OCI-LY3 (cell line): Measurements from ENCODE around the gene POLR1B.
A peak's percentile ranks its signal among the peaks of the same experiment; 100 is the strongest.
"Not testable (repeated sequence)": the region's sequence is repeated elsewhere in the genome, so short reads cannot be mapped to it uniquely, and the experiment has no call there.

Experiments used
- H2AFZ ChIP-seq: fragments of 200-600, 300-600 bp; shearing (Covaris generic); 2 replicates; pipeline ENCODE4 v1.6.0; 2014; ENCODE audit warnings: antibody characterized with exemption, low read depth, low read length
- H3K27ac ChIP-seq: fragments of 200-600, 300-600 bp; sonication (generic); 2 replicates; pipeline ENCODE4 v1.5.1; 2014; ENCODE audit warnings: mild to moderate bottlenecking, low read length, moderate library complexity, mixed read lengths
- H3K27me3 ChIP-seq: fragments of 200-600, 300-600 bp; sonication (generic); 2 replicates; pipeline ENCODE4 v1.6.1; 2014; ENCODE audit warnings: low read depth, low read length, mixed read lengths
- H3K36me3 ChIP-seq: fragments of 200-600, 300-600 bp; sonication (generic); replicated peaks from 2 replicates; pipeline ENCODE3; 2014; ENCODE audit warnings: low read depth, low read length, mixed read lengths
- H3K4me1 ChIP-seq: fragments of 300-600, 200-600 bp; sonication (generic); 2 replicates; pipeline ENCODE4 v1.6.1; 2014; ENCODE audit warnings: low read length, mixed read lengths
- H3K4me2 ChIP-seq: fragments of 200-600, 300-600 bp; sonication (generic); 2 replicates; pipeline ENCODE4 v1.6.1; 2014; ENCODE audit warnings: low read length, mixed read lengths
- H3K4me3 ChIP-seq: fragments of 300-600, 200-600 bp; sonication (generic); 2 replicates; pipeline ENCODE4 v1.5.1; 2014; ENCODE audit warnings: antibody characterized with exemption, mild to moderate bottlenecking, low read length, moderate library complexity
- H3K79me2 ChIP-seq: fragments of 300-600, 200-600 bp; shearing (Covaris generic); 2 replicates; pipeline ENCODE4 v1.6.1; 2014; ENCODE audit warnings: mild to moderate bottlenecking, low read length, mixed read lengths
- H3K9ac ChIP-seq: fragments of 300-600, 200-600 bp; shearing (Covaris generic); 2 replicates; pipeline ENCODE4 v1.6.0; 2014; ENCODE audit warnings: mild to moderate bottlenecking, low read length, moderate library complexity
- H3K9me3 ChIP-seq: fragments of 200-600, 300-600 bp; shearing (Covaris generic); 2 replicates; pipeline ENCODE4 v1.6.1; 2014; ENCODE audit warnings: low read length, mixed read lengths; ENCODE audit not compliant: insufficient read depth
- H4K20me1 ChIP-seq: fragments of 200-600, 300-600 bp; sonication (generic); 2 replicates; pipeline ENCODE4 v1.6.1; 2016; ENCODE audit warnings: low read length, mixed read lengths; ENCODE audit not compliant: insufficient read depth
- EZH2phosphoT487 ChIP-seq: fragments of 200-600 bp; shearing (Covaris generic); IDR thresholded peaks from 2 replicates; pipeline ENCODE4 v1.6.1; 2018; ENCODE audit warnings: antibody characterized with exemption, mixed run types, low read depth
- TF ChIP-seq, protein P1 (sequence below): fragments of 200-600, 300-600 bp; sonication (generic); IDR thresholded peaks from 2 replicates; pipeline ENCODE4 v1.5.1; 2014; ENCODE audit warnings: antibody characterized with exemption, low read length, low read depth

The POLR1B gene

DNA sequence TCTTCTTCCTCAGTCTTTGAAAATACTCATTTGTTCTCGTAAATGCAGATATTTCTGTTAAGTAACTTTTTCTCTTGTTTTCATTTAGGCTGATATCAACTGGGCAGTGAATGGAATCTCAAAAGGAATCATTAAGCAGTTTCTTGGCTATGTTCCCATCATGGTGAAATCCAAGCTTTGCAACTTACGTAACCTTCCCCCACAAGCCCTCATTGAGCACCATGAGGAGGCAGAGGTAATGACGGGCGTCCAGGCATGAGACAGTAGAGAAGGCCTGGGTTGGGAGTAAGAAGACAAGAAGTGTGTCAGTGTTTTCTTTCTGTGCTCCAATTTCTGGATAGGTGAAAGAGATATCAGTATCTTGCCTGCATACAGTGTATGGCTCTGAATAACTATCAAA, 5.1 kb downstream of the POLR1B start:
- Histone ChIP-seq H3K9me3 (no peaks in the 10 kb centered on the region), H3K36me3 (peaks cover 52% of the 10 kb centered on the region), H4K20me1 (peaks cover 10% of the 10 kb centered on the region), H3K4me3 (no peak overlapping the region), H3K27ac (no peak overlapping the region), H3K27me3 (no peaks in the 10 kb centered on the region), H3K9ac (no peak overlapping the region), H3K4me2 (no peak overlapping the region), H3K4me1 (peaks cover 16% of the 10 kb centered on the region), H3K79me2 (peaks cover 88% of the 10 kb centered on the region), H2AFZ (no peak overlapping the region)
- TF ChIP-seq, protein P1, sequence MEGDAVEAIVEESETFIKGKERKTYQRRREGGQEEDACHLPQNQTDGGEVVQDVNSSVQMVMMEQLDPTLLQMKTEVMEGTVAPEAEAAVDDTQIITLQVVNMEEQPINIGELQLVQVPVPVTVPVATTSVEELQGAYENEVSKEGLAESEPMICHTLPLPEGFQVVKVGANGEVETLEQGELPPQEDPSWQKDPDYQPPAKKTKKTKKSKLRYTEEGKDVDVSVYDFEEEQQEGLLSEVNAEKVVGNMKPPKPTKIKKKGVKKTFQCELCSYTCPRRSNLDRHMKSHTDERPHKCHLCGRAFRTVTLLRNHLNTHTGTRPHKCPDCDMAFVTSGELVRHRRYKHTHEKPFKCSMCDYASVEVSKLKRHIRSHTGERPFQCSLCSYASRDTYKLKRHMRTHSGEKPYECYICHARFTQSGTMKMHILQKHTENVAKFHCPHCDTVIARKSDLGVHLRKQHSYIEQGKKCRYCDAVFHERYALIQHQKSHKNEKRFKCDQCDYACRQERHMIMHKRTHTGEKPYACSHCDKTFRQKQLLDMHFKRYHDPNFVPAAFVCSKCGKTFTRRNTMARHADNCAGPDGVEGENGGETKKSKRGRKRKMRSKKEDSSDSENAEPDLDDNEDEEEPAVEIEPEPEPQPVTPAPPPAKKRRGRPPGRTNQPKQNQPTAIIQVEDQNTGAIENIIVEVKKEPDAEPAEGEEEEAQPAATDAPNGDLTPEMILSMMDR, result no peak
- no peak for TF ChIP-seq EZH2phosphoT487

DNA sequence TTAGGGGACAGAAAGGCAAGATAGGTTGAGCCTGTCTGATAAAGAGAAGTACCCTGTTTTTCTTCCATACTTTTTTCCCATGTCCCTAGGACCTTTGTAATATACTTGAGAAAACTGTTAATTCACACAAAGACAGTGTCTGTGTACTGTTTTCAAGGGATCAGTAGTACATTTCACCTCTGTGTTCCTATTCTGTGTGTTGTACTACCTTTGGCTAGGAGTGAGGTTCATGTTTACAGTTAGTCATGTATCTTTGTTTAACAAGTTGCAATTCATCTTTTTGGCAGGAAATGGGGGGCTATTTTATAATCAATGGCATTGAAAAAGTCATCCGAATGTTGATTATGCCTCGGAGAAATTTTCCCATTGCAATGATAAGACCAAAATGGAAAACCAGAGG, 6.7 kb downstream of the POLR1B start:
- Histone ChIP-seq H3K9me3 (no peaks in the 10 kb centered on the region), H4K20me1 (peaks cover 6% of the 10 kb centered on the region; the same call in 1 of the 2 replicates), H3K9ac (no peak overlapping the region), H3K4me2 (no peak overlapping the region), H3K27ac (no peak overlapping the region), H3K79me2 (peaks cover 77% of the 10 kb centered on the region), H3K36me3 (peaks cover 67% of the 10 kb centered on the region), H2AFZ (no peak overlapping the region), H3K27me3 (no peaks in the 10 kb centered on the region), H3K4me3 (no peak overlapping the region), H3K4me1 (peaks cover 12% of the 10 kb centered on the region)
- no peak for TF ChIP-seq EZH2phosphoT487
- TF ChIP-seq, protein P1, result no peak

DNA sequence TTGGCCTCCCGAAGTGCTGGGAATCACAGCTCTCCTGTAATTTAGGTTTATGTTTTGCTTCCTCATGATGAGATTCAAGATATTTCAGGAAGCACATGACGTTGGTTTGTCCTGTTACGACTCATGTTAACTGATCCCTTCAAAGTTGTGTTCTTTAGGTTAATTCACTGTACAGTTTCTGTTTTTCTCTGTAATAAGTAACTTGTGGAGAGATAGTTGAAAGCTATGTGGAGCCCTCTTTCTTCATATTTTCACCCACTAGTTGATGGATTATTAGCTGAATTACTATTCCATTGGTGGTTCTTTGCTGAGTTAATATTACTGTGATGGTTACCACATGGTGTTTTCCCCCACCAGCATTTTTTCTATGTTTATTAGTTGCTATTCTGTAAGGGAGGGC, 23.8 kb downstream of the POLR1B start:
- Histone ChIP-seq H3K27me3 (no peaks in the 10 kb centered on the region), H3K4me2 (no peak overlapping the region), H3K79me2 (peaks cover 13% of the 10 kb centered on the region), H3K4me1 (peaks cover 10% of the 10 kb centered on the region), H4K20me1 (no peaks in the 10 kb centered on the region), H3K9ac (no peak overlapping the region), H3K4me3 (no peak overlapping the region), H3K9me3 (no peaks in the 10 kb centered on the region), H3K27ac (peak overlapping the region; percentile 20), H2AFZ (no peak overlapping the region), H3K36me3 (peaks cover 61% of the 10 kb centered on the region)
- TF ChIP-seq, protein P1, result no peak
- no peak for TF ChIP-seq EZH2phosphoT487

DNA sequence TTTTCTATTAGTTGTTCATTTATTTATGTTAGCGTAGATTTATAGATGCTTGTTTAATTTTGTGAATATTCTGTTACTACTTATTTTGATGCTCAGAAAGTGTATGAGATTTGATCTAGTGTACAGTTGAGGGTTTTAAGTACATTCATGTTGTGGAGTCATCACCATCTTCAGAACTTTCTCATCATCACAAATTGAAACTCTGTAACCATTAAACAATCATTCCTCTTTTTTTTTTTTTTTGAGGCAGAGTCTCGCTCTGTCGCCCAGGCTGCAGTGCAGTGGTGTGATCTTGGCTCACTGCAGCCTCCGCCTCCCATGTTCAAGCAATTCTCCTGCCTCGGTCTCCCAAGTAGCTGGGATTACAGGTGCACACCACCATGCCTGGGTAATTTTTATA, 24.2 kb downstream of the POLR1B start:
- H3K4me3 ChIP-seq, H4K20me1 ChIP-seq, H3K9me3 ChIP-seq, H3K27me3 ChIP-seq, H2AFZ ChIP-seq, H3K9ac ChIP-seq, H3K4me2 ChIP-seq: not testable (repeated sequence)
- peaks cover 61% of the 10 kb centered on the region for H3K36me3 ChIP-seq
- H3K27ac ChIP-seq, result peak overlapping the region; percentile 20
- peaks cover 10% of the 10 kb centered on the region for H3K4me1 ChIP-seq
- H3K79me2 ChIP-seq, result peaks cover 13% of the 10 kb centered on the region

DNA sequence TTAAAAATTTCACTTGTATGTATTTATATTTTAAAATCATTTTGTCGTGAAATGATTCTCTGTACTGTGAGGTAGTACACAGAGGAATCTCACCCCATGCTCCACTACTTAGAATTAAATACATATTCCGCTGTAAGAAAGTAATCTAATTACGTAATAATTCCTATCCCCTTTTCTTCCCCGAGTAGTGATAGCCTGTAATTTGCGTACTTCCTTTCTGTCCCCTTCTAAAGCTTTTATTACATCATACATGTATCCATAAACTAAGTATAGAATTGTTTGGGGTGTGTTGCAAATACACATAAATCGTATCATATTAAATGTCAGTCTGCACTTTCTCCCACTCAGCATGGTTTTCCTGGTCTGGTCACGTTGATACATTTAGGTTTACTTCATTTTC, 29.7 kb downstream of the POLR1B start:
- peaks cover 71% of the 10 kb centered on the region for H3K36me3 ChIP-seq

More for the DNA sequence above, 29.7 kb downstream of the POLR1B start:
- Histone ChIP-seq H3K9me3 (no peaks in the 10 kb centered on the region), H3K9ac (no peak overlapping the region), H3K4me3 (no peak overlapping the region), H3K27me3 (no peaks in the 10 kb centered on the region), H2AFZ (no peak overlapping the region), H3K27ac (no peak overlapping the region), H4K20me1 (no peaks in the 10 kb centered on the region), H3K79me2 (peaks cover 21% of the 10 kb centered on the region), H3K4me2 (no peak overlapping the region), H3K4me1 (no peaks in the 10 kb centered on the region)
- TF ChIP-seq, protein P1, result no peak
- no peak for TF ChIP-seq EZH2phosphoT487
